GM08714 (cell line): ENCODE results near the gene CPNE1.

Experiments
- H3K4me3 ChIP-seq: fragments of 200-500 bp; sonication (Bioruptor generic); 2 replicates; pipeline ENCODE4 v1.5.1; 2014; ENCODE audit warnings: mild to moderate bottlenecking, low read length, inconsistent platforms
- ZNF274 ChIP-seq: IDR thresholded peaks from 2 replicates; pipeline ENCODE4 v1.6.1; 2012; ENCODE audit warnings: mild to moderate bottlenecking, low read depth, low read length

The CPNE1 gene

GRCh38 chr20:35626386-35627001, 38.2 kb downstream of the CPNE1 start:
- TF ChIP-seq ZNF274: no peak
- no peak overlapping the region for H3K4me3 ChIP-seq

- no peak overlapping the region for H3K4me3 ChIP-seq
- TF ChIP-seq ZNF274: no peak
Measured at GRCh38 chr20:35625584-35626385, 38.9 kb downstream of the CPNE1 start.

GRCh38 chr20:35621560-35621946, 43.1 kb downstream of the CPNE1 start:
- no peak for TF ChIP-seq ZNF274
- no peak overlapping the region for H3K4me3 ChIP-seq

GRCh38 chr20:35620818-35621559, 43.7 kb downstream of the CPNE1 start:
- no peak for TF ChIP-seq ZNF274
- no peak overlapping the region for H3K4me3 ChIP-seq

GRCh38 chr20:35619196-35620095, 45.3 kb downstream of the CPNE1 start:
- TF ChIP-seq ZNF274: no peak
- peak overlapping the region; percentile 63; the same call in 1 of the 2 replicates for H3K4me3 ChIP-seq

- TF ChIP-seq ZNF274: no peak
- H3K4me3 ChIP-seq: peak overlapping the region; percentile 63; the same call in 1 of the 2 replicates
Measured at GRCh38 chr20:35618263-35619131, 46.2 kb downstream of the CPNE1 start.

- H3K4me3 ChIP-seq: peak overlapping the region; percentile 63; the same call in 1 of the 2 replicates
- TF ChIP-seq ZNF274: no peak
Measured at GRCh38 chr20:35617397-35618262, 47.1 kb downstream of the CPNE1 start.

- TF ChIP-seq ZNF274: no peak
- H3K4me3 ChIP-seq: peak overlapping the region; percentile 63; the same call in 1 of the 2 replicates
Measured at GRCh38 chr20:35616465-35617396, 48.0 kb downstream of the CPNE1 start.

GRCh38 chr20:35615667-35616464, 48.8 kb downstream of the CPNE1 start, which contains the start of gene SPAG4:
Gene SPAG4, plus strand, starts transcription at chr20:35615829. Its CDS starts 175 bp downstream, at chr20:35616004.
- H3K4me3 ChIP-seq: peak within 1 kb of the TSS; percentile 63; the same call in 1 of the 2 replicates
- no peak for TF ChIP-seq ZNF274

- no peak overlapping the region for H3K4me3 ChIP-seq
Measured at GRCh38 chr20:35611482-35611881, 53.2 kb downstream of the CPNE1 start.

More at GRCh38 chr20:35611482-35611881, 53.2 kb downstream of the CPNE1 start:
- no peak for TF ChIP-seq ZNF274
